IMR-90 (cell line): Measurements from ENCODE around the gene NHLRC2. TPM values are rescaled to one million over a fixed set of nuclear protein-coding genes. Genes with fewer than 3 reads are reported as not detected.

ENCODE experiments used
- ATAC-seq: fragments of 200-7000 bp; cut with Tn5 transposase; 2 replicates; pipeline ENCODE4 v1.9.1; 2020; ENCODE audit warnings: low read depth, mild to moderate bottlenecking, moderate library complexity
- BruUV-seq: library from RNA; stranded (reverse); fragments of 400-500 nt; replicated peaks from 2 replicates; lab custom pipeline; 2021; lab: Mats Ljungman, UMichigan
- CTCF ChIA-PET: fragments of 300-600 bp; formaldehyde crosslinking; extraction: SDS; loops from one replicate; lab custom pipeline; 2021; ENCODE audit warnings: antibody characterized with exemption; lab: Yijun Ruan, JAX
- POLR2A ChIA-PET: fragments of 300-600 bp; sonication (Branson Sonifier 250); formaldehyde crosslinking; loops from one replicate; lab custom pipeline; 2022; ENCODE audit warnings: antibody characterized with exemption; ENCODE audit not compliant: unreplicated experiment; lab: Charles Lee
- DNase-seq: peaks from one replicate; pipeline ENCODE4 v3.0.0; 2013
- H2AFZ ChIP-seq: replicated peaks from 2 replicates; pipeline ENCODE3; 2013; ENCODE audit warnings: low read length, mild to moderate bottlenecking; ENCODE audit not compliant: poor library complexity
- H2AK5ac ChIP-seq: 2 replicates; pipeline ENCODE4 v1.6.1; 2013; ENCODE audit warnings: low read depth, low read length, inconsistent platforms
- H2AK9ac ChIP-seq: replicated peaks from 2 replicates; pipeline ENCODE3; 2013; ENCODE audit warnings: mild to moderate bottlenecking, low read depth, low read length, moderate library complexity; ENCODE audit not compliant: poor library complexity
- H2BK120ac ChIP-seq: 2 replicates; pipeline ENCODE4 v1.6.1; 2013; ENCODE audit warnings: low read depth, low read length, inconsistent platforms
- H2BK15ac ChIP-seq: 3 replicates; pipeline ENCODE4 v1.6.1; 2013; ENCODE audit warnings: low read depth, low read length, inconsistent platforms
- H2BK20ac ChIP-seq: 2 replicates; pipeline ENCODE4 v1.6.1; 2013; ENCODE audit warnings: low read depth, mild to moderate bottlenecking, inconsistent platforms, low read length, moderate library complexity
- H2BK5ac ChIP-seq: 2 replicates; pipeline ENCODE4 v1.6.1; 2013; ENCODE audit warnings: mild to moderate bottlenecking, low read depth, low read length, inconsistent platforms; ENCODE audit not compliant: poor library complexity, severe bottlenecking
- H3K14ac ChIP-seq: replicated peaks from 2 replicates; pipeline ENCODE4 v1.6.1; 2013; ENCODE audit warnings: low read depth, low read length, inconsistent platforms
- H3K18ac ChIP-seq: 2 replicates; pipeline ENCODE4 v1.6.1; 2013; ENCODE audit warnings: low read depth, low read length, control low read depth
- H3K23ac ChIP-seq: 2 replicates; pipeline ENCODE4 v1.6.1; 2013; ENCODE audit warnings: low read depth, low read length, inconsistent platforms
- H3K27ac ChIP-seq: 2 replicates; pipeline ENCODE4 v1.5.1; 2013; ENCODE audit warnings: mild to moderate bottlenecking, control low read depth, low read length; ENCODE audit not compliant: insufficient read depth
- H3K27me3 ChIP-seq: 2 replicates; pipeline ENCODE4 v1.6.1; 2013; ENCODE audit warnings: low read length; ENCODE audit not compliant: control insufficient read depth, insufficient read depth
- H3K36me3 ChIP-seq: 2 replicates; pipeline ENCODE4 v1.6.1; 2013; ENCODE audit warnings: low read length, mixed read lengths; ENCODE audit not compliant: control insufficient read depth, insufficient read depth
- H3K4ac ChIP-seq: 2 replicates; pipeline ENCODE4 v1.6.1; 2013; ENCODE audit warnings: low read depth, low read length, inconsistent platforms
- H3K4me1 ChIP-seq: 2 replicates; pipeline ENCODE4 v1.6.1; 2013; ENCODE audit warnings: low read length, mixed read lengths; ENCODE audit not compliant: control insufficient read depth, insufficient read depth
- H3K4me2 ChIP-seq: 2 replicates; pipeline ENCODE4 v1.6.1; 2013; ENCODE audit warnings: low read depth, mild to moderate bottlenecking, control low read depth, low read length, moderate library complexity
- H3K4me3 ChIP-seq: 2 replicates; pipeline ENCODE4 v1.5.1; 2013; ENCODE audit warnings: low read depth, mild to moderate bottlenecking, control low read depth, low read length, moderate library complexity; ENCODE audit not compliant: insufficient read depth
- H3K56ac ChIP-seq: 2 replicates; pipeline ENCODE4 v1.6.1; 2013; ENCODE audit warnings: low read length, inconsistent platforms; ENCODE audit not compliant: insufficient read depth; ENCODE audit errors: extremely low read depth
- H3K79me1 ChIP-seq, 2 experiments: 2 replicates each; pipeline ENCODE4 v1.6.1; 2013; ENCODE audit warnings: low read length in 2 of 2, inconsistent platforms in 1 of 2, low read depth in 1 of 2
- H3K9ac ChIP-seq: 2 replicates; pipeline ENCODE4 v1.6.1; 2013; ENCODE audit warnings: low read depth, low read length, control low read depth
- H3K9me1 ChIP-seq: 2 replicates; pipeline ENCODE4 v1.6.1; 2013; ENCODE audit warnings: low read length, inconsistent platforms; ENCODE audit not compliant: insufficient read depth
- H3K9me3 ChIP-seq: 2 replicates; pipeline ENCODE4 v1.6.1; 2013; ENCODE audit warnings: low read length; ENCODE audit not compliant: control insufficient read depth, insufficient read depth
- H4K20me1 ChIP-seq: 2 replicates; pipeline ENCODE4 v1.6.1; 2013; ENCODE audit warnings: low read length, inconsistent platforms; ENCODE audit not compliant: insufficient read depth
- H4K5ac ChIP-seq: 2 replicates; pipeline ENCODE4 v1.6.1; 2013; ENCODE audit warnings: mild to moderate bottlenecking, low read depth, low read length, control low read depth
- H4K8ac ChIP-seq, 2 experiments: 2 replicates each; pipeline ENCODE4 v1.6.1; 2013; ENCODE audit warnings: low read depth in 2 of 2, low read length in 2 of 2, control low read depth in 1 of 2, inconsistent platforms in 1 of 2
- H4K91ac ChIP-seq: 2 replicates; pipeline ENCODE4 v1.6.1; 2013; ENCODE audit warnings: low read depth, low read length, inconsistent platforms; ENCODE audit not compliant: insufficient read depth
- BHLHE40 ChIP-seq: fragments of 150-350 bp; IDR thresholded peaks from 2 replicates; pipeline ENCODE4 v1.6.1; 2016; ENCODE audit warnings: mild to moderate bottlenecking, low read depth, low read length
- CEBPB ChIP-seq: IDR thresholded peaks from 2 replicates; pipeline ENCODE4 v1.6.1; 2012; ENCODE audit warnings: low read depth, low read length, improper control_type of control experiment
- FOS ChIP-seq: fragments of 150-350 bp; IDR thresholded peaks from 2 replicates; pipeline ENCODE4 v1.6.1; 2016; ENCODE audit warnings: low read depth, low read length
- MAFK ChIP-seq: IDR thresholded peaks from 2 replicates; pipeline ENCODE4 v1.6.1; 2012; ENCODE audit warnings: low read depth, low read length, improper control_type of control experiment
- MAZ ChIP-seq: IDR thresholded peaks from 2 replicates; pipeline ENCODE4 v1.6.1; 2012; ENCODE audit warnings: low read depth, mild to moderate bottlenecking, low read length, improper control_type of control experiment, moderate library complexity, borderline replicate concordance
- MXI1 ChIP-seq: IDR thresholded peaks from 2 replicates; pipeline ENCODE4 v1.6.1; 2012; ENCODE audit warnings: low read depth, mild to moderate bottlenecking, low read length, moderate library complexity, borderline replicate concordance
- NFE2L2 ChIP-seq: fragments of 150-350 bp; IDR thresholded peaks from 2 replicates; pipeline ENCODE4 v1.6.1; 2016; ENCODE audit warnings: low read depth, mild to moderate bottlenecking, low read length
- POLR2A ChIP-seq: IDR thresholded peaks from 2 replicates; pipeline ENCODE4 v1.6.1; 2012; ENCODE audit warnings: mild to moderate bottlenecking, low read depth, low read length
- RAD21 ChIP-seq: IDR thresholded peaks from 2 replicates; pipeline ENCODE4 v1.6.1; 2012; ENCODE audit warnings: low read length, improper control_type of control experiment
- SMC3 ChIP-seq: fragments of 150-350 bp; IDR thresholded peaks from 2 replicates; pipeline ENCODE4 v1.6.1; 2016; ENCODE audit warnings: low read depth, mild to moderate bottlenecking, antibody characterized with exemption, low read length, moderate library complexity
- WGBS, 2 experiments: methylation state at CpG; one replicate each; pipeline versions ENCODE4 v1.1.5 to v1.1.7; 2013; ENCODE audit warnings: missing lambda C conversion rate in 2 of 2; ENCODE audit not compliant: insufficient read length in 1 of 2; ENCODE audit errors: extremely low coverage in 2 of 2; 5-methylcytosine and 5-hydroxymethylcytosine counted together
- dilution Hi-C: fragments of 300-500 bp; cut with HindIII; formaldehyde crosslinking; loops from one replicate; pipeline ENCODE4 v1.14.3; 2018; ENCODE audit warnings: low sequenced_read_pairs; ENCODE audit not compliant: unreplicated experiment
- in situ Hi-C: fragments of 300-500 bp; cut with MboI; formaldehyde crosslinking; loops from 3 replicates; pipeline ENCODE4 v1.14.3; 2019; ENCODE audit warnings: low sequenced_read_pairs, inconsistent platforms, mixed read lengths
- intact Hi-C: fragments of 100-400 bp; cut with micrococcal nuclease; formaldehyde crosslinking; loops from 2 replicates; pipeline ENCODE4 v1.10.0; 2022
- polyA plus RNA-seq, 3 experiments: library from polyadenylated mRNA; depleted of rRNA; stranded (reverse); fragments of >200 nt; gene quantifications; 2 replicates each; pipeline ENCODE4 v1.2.3, GENCODE V29; 2012; ENCODE audit warnings: low replicate concordance in 1 of 3
- total RNA-seq: library from RNA; depleted of rRNA; stranded (reverse); fragments of >200 nt; gene quantifications from 2 replicates; pipeline ENCODE4 v1.2.3, GENCODE V29; 2012
- TF ChIP-seq, protein P1 (sequence below): conservative IDR thresholded peaks from 2 replicates; pipeline ENCODE4 v1.5.1; 2012; ENCODE audit warnings: mild to moderate bottlenecking, low read depth, low read length, improper control_type of control experiment

The NHLRC2 gene
- total and polyA plus RNA-seq, 2 of the 4 experiments (the other 2 are of a cell fraction), result 3.0 to 11.8 TPM

DNA sequence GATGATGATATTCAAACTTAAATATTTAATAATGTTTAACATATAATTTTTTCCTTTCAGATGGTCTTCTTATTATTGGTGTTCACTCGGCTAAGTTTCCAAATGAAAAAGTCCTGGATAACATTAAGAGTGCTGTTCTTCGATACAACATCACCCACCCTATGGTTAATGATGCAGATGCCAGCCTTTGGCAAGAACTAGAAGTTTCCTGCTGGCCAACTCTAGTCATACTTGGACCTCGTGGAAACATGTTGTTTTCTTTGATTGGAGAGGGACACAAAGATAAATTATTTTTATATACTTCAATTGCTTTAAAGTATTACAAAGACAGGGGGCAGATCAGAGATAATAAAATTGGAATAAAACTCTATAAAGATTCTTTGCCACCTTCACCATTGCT, 22.0 kb downstream of the NHLRC2 start:
- Histone ChIP-seq H3K9me1 (no peaks in the 10 kb centered on the region), H4K5ac (no peak overlapping the region), H2AFZ (no peak overlapping the region), H2BK120ac (no peak overlapping the region), H2BK15ac (no peak overlapping the region), H3K9ac (no peak overlapping the region), H2BK20ac (no peak overlapping the region), H4K20me1 (no peaks in the 10 kb centered on the region), H3K23ac (no peak overlapping the region), H3K27ac (no peak overlapping the region), H3K18ac (no peak overlapping the region), H4K91ac (no peak overlapping the region), H3K79me1 (peaks cover 13% of the 10 kb centered on the region in 2 experiments), H4K8ac (no peak overlapping the region), H3K4ac (no peak overlapping the region), H3K4me1 (no peaks in the 10 kb centered on the region), H2BK5ac (no peak overlapping the region), H3K9me3 (no peaks in the 10 kb centered on the region), H3K56ac (no peak overlapping the region), H3K4me2 (no peak overlapping the region), H3K36me3 (no peaks in the 10 kb centered on the region), H2AK5ac (no peak overlapping the region), H3K27me3 (no peaks in the 10 kb centered on the region), H3K4me3 (no peak overlapping the region), H3K14ac (no peak overlapping the region), H2AK9ac (no peak overlapping the region)
- no TSS peak for BruUV-seq
- WGBS, 2 experiments, result no CpG with 5 or more reads among the region's 3 CpGs
- TF ChIP-seq MAZ (no peak), BHLHE40 (no peak), FOS (no peak), NFE2L2 (no peak), CEBPB (no peak), MXI1 (no peak), POLR2A (no peak), RAD21 (no peak), MAFK (no peak), SMC3 (no peak)
- TF ChIP-seq, protein P1, sequence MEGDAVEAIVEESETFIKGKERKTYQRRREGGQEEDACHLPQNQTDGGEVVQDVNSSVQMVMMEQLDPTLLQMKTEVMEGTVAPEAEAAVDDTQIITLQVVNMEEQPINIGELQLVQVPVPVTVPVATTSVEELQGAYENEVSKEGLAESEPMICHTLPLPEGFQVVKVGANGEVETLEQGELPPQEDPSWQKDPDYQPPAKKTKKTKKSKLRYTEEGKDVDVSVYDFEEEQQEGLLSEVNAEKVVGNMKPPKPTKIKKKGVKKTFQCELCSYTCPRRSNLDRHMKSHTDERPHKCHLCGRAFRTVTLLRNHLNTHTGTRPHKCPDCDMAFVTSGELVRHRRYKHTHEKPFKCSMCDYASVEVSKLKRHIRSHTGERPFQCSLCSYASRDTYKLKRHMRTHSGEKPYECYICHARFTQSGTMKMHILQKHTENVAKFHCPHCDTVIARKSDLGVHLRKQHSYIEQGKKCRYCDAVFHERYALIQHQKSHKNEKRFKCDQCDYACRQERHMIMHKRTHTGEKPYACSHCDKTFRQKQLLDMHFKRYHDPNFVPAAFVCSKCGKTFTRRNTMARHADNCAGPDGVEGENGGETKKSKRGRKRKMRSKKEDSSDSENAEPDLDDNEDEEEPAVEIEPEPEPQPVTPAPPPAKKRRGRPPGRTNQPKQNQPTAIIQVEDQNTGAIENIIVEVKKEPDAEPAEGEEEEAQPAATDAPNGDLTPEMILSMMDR, result no peak
- ATAC-seq, result no peak
- intact Hi-C loops, result no loop called here
- in situ Hi-C loops, result no loop called here
- dilution Hi-C loops, result no loop called here
- POLR2A ChIA-PET, result no interaction called here
- DNase-seq, result no peak
- CTCF ChIA-PET, result interaction anchor here (0.5 kb wide), 1 partner anchor 141 kb away, joined by 3 read pairs; no protein-coding TSS in a partner anchor
